Brain microvascular endothelial cell (primary cell): ENCODE results near the gene RDH11.

Experiments used
- DNase-seq: peaks from one replicate; pipeline ENCODE4 v3.0.0-alpha.2; 2020
- H3K27ac ChIP-seq: fragments of 250-450 bp; sonication (Bioruptor Pico); 2 replicates; pipeline ENCODE4 v1.5.1; 2020; ENCODE audit warnings: mild to moderate bottlenecking, moderate library complexity
- H3K27me3 ChIP-seq: fragments of 250-450 bp; sonication (Bioruptor Pico); replicated peaks from 2 replicates; pipeline ENCODE4 v1.5.1; 2020; ENCODE audit warnings: mild to moderate bottlenecking
- H3K36me3 ChIP-seq: fragments of 250-450 bp; sonication (Bioruptor Pico); replicated peaks from 2 replicates; pipeline ENCODE4 v1.5.1; 2020; ENCODE audit warnings: mild to moderate bottlenecking
- H3K4me3 ChIP-seq: 2 replicates; pipeline ENCODE4 v1.5.1; 2011; ENCODE audit warnings: low read depth, mild to moderate bottlenecking, control low read depth, low read length, moderate library complexity
- in situ Hi-C: cut with HindIII; loops from 2 replicates; pipeline ENCODE4 v1.10.0; 2017; ENCODE audit warnings: low sequenced_read_pairs, low pct_ligation_motif_present
- TF ChIP-seq, protein P1 (sequence below): IDR thresholded peaks from 2 replicates; pipeline ENCODE4 v1.5.1; 2011; ENCODE audit warnings: low read depth, mild to moderate bottlenecking, moderate library complexity, low read length, control low read depth, inconsistent platforms; ENCODE audit errors: missing control alignments

Gene RDH11

GRCh38 chr14:67641902-67642749, 53.4 kb downstream of the RDH11 start:
- H3K27me3 ChIP-seq, result no peaks in the 10 kb centered on the region
- no peak for DNase-seq
- H3K36me3 ChIP-seq, result peaks cover 5% of the 10 kb centered on the region
- no peak overlapping the region for H3K4me3 ChIP-seq
- TF ChIP-seq, protein P1, sequence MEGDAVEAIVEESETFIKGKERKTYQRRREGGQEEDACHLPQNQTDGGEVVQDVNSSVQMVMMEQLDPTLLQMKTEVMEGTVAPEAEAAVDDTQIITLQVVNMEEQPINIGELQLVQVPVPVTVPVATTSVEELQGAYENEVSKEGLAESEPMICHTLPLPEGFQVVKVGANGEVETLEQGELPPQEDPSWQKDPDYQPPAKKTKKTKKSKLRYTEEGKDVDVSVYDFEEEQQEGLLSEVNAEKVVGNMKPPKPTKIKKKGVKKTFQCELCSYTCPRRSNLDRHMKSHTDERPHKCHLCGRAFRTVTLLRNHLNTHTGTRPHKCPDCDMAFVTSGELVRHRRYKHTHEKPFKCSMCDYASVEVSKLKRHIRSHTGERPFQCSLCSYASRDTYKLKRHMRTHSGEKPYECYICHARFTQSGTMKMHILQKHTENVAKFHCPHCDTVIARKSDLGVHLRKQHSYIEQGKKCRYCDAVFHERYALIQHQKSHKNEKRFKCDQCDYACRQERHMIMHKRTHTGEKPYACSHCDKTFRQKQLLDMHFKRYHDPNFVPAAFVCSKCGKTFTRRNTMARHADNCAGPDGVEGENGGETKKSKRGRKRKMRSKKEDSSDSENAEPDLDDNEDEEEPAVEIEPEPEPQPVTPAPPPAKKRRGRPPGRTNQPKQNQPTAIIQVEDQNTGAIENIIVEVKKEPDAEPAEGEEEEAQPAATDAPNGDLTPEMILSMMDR, result no peak
- no peak overlapping the region for H3K27ac ChIP-seq
- in situ Hi-C loops, result no loop called here

- TF ChIP-seq, protein P1, result no peak
- in situ Hi-C loops, result no loop called here
- Histone ChIP-seq H3K27ac (no peak overlapping the region), H3K36me3 (peaks cover 2% of the 10 kb centered on the region), H3K27me3 (no peaks in the 10 kb centered on the region), H3K4me3 (no peak overlapping the region)
- DNase-seq, result no peak
These were observed 54.1 kb downstream of the RDH11 start for GRCh38 chr14:67641480-67641879.

GRCh38 chr14:67638642-67639041, 56.9 kb downstream of the RDH11 start:
- in situ Hi-C loops, result no loop called here
- no peaks in the 10 kb centered on the region for H3K36me3 ChIP-seq
- no peak overlapping the region for H3K4me3 ChIP-seq
- TF ChIP-seq, protein P1, result no peak
- no peak for DNase-seq
- no peak overlapping the region for H3K27ac ChIP-seq
- H3K27me3 ChIP-seq, result no peaks in the 10 kb centered on the region

GRCh38 chr14:67636361-67636919, 59.1 kb downstream of the RDH11 start:
- no peak for DNase-seq
- in situ Hi-C loops, result no loop called here
- Histone ChIP-seq H3K4me3 (no peak overlapping the region), H3K27me3 (no peaks in the 10 kb centered on the region), H3K27ac (no peak overlapping the region), H3K36me3 (no peaks in the 10 kb centered on the region)
- TF ChIP-seq, protein P1, result no peak

DNA sequence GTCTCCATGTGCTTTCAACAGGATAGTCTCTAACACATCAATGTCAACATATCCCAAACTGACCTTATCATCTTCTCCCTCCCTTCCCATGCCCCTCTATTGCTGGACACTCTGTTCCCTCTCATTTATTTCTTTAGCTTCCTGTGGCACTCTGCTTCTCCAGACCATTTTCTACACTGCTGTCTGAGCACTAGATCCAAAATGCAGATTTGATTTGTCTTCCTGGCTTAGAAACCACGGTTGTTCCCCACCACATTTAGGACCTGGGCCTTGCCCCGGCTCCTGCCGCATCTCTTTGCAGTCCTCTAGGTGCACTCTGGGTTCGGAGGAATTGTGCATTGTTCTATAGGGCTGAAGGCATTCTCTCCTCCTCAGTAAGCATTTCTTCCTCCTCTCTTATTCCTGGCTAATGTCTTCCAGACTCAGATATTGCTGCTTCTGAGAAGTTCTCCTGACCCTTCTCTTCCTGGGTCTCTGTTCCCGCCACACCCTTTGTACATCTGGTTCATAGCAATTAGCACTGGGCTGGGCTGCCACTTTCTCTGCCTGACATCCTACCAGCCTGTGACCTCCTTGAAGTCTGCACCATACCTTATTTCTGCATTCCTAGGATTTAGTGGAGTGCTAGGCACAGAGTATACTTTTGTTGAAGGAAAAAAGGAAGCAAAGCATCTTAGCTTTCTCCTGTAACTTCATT, 62.0 kb downstream of the RDH11 start:
- no peaks in the 10 kb centered on the region for H3K36me3 ChIP-seq
- no peaks in the 10 kb centered on the region for H3K27me3 ChIP-seq
- no peak for DNase-seq
- TF ChIP-seq, protein P1, result no peak
- H3K4me3 ChIP-seq, result no peak overlapping the region
- in situ Hi-C loops, result no loop called here
- no peak overlapping the region for H3K27ac ChIP-seq
